Loucy (cell line): ENCODE data around the gene RFPL4A.
"Not testable (repeated sequence)": the region's sequence is repeated elsewhere in the genome, so short reads cannot be mapped to it uniquely, and the experiment has no call there.

Experiments used
- H2AFZ ChIP-seq: fragments of 200-600 bp; sonication (generic); 2 replicates; pipeline ENCODE4 v1.6.0; 2016; ENCODE audit warnings: antibody characterized with exemption, mild to moderate bottlenecking, low read length, moderate library complexity
- H3F3A ChIP-seq: fragments of 200-600 bp; 2 replicates; pipeline ENCODE4 v1.6.0; 2016; ENCODE audit warnings: antibody characterized with exemption, low read depth, mild to moderate bottlenecking
- H3K27me3 ChIP-seq: fragments of 200-600 bp; sonication (generic); 2 replicates; pipeline ENCODE4 v1.6.1; 2014; ENCODE audit warnings: low read length, mild to moderate bottlenecking; ENCODE audit not compliant: insufficient read depth, poor library complexity, severe bottlenecking
- H3K36me3 ChIP-seq: fragments of 200-600 bp; sonication (generic); 2 replicates; pipeline ENCODE4 v1.6.1; 2016; ENCODE audit warnings: low read length; ENCODE audit not compliant: insufficient read depth
- H3K4me1 ChIP-seq: fragments of 200-600 bp; sonication (generic); 2 replicates; pipeline ENCODE4 v1.5.1; 2014; ENCODE audit warnings: low read length, mild to moderate bottlenecking; ENCODE audit not compliant: insufficient read depth, poor library complexity, severe bottlenecking
- H3K4me2 ChIP-seq: fragments of 200-600 bp; sonication (generic); 2 replicates; pipeline ENCODE4 v1.6.0; 2014; ENCODE audit warnings: antibody characterized with exemption, low read length, low read depth, mild to moderate bottlenecking; ENCODE audit not compliant: poor library complexity, severe bottlenecking
- H3K4me3 ChIP-seq: fragments of 200-600 bp; sonication (generic); 2 replicates; pipeline ENCODE4 v1.5.1; 2014; ENCODE audit warnings: low read length, mild to moderate bottlenecking, mixed read lengths; ENCODE audit not compliant: poor library complexity, severe bottlenecking
- H3K79me2 ChIP-seq: fragments of 200-600 bp; sonication (generic); 2 replicates; pipeline ENCODE4 v1.6.1; 2014; ENCODE audit warnings: low read length; ENCODE audit not compliant: insufficient read depth
- H3K9ac ChIP-seq: fragments of 200-600 bp; sonication (generic); 2 replicates; pipeline ENCODE4 v1.6.0; 2014; ENCODE audit warnings: mild to moderate bottlenecking, low read depth, low read length, moderate library complexity; ENCODE audit not compliant: poor library complexity, severe bottlenecking
- H3K9me2 ChIP-seq: fragments of 200-600 bp; sonication (generic); replicated peaks from 2 replicates; pipeline ENCODE4 v1.6.1; 2016; ENCODE audit warnings: low read depth, low read length, mixed read lengths
- H3K9me3 ChIP-seq: fragments of 200-600 bp; sonication (generic); 2 replicates; pipeline ENCODE4 v1.6.1; 2014; ENCODE audit warnings: mild to moderate bottlenecking, antibody characterized with exemption, low read length, low read depth; ENCODE audit not compliant: insufficient read depth
- H4K20me1 ChIP-seq: fragments of 200-600 bp; sonication (generic); 2 replicates; pipeline ENCODE4 v1.6.0; 2014; ENCODE audit warnings: antibody characterized with exemption, low read length, mild to moderate bottlenecking; ENCODE audit not compliant: insufficient read depth, poor library complexity, severe bottlenecking
- EZH2phosphoT487 ChIP-seq: fragments of 200-600 bp; IDR thresholded peaks from 2 replicates; pipeline ENCODE4 v1.6.1; 2018; ENCODE audit warnings: antibody characterized with exemption, mild to moderate bottlenecking, moderate library complexity, borderline replicate concordance
- TF ChIP-seq, protein P1 (sequence below): fragments of 200-600 bp; sonication (generic); conservative IDR thresholded peaks from 2 replicates; pipeline ENCODE4 v1.5.1; 2014; ENCODE audit warnings: mild to moderate bottlenecking, antibody characterized with exemption, low read length

The RFPL4A gene

DNA sequence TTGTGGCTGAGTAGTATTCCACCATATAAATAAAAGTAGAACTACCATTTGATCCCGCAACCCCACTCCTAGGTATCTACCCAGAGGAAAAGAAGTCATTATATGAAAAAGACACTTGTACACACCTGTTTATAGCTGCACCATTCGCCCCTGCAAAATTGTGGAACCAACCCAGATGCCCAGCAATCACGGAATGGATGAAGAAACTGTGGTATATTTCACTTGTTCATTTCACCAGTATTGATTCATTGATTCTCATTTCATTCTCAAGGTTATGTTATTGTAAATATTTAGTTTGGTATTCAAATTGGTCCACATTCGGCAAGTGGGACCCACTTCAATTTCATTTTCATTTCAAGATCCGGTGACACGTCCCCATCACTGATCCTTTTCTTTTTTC, 8.2 kb upstream of the RFPL4A start:
- Histone ChIP-seq H3K4me2 (no peak overlapping the region), H3K4me1 (no peaks in the 10 kb centered on the region), H3K9me2 (no peaks in the 10 kb centered on the region), H2AFZ (no peak overlapping the region), H3K4me3 (no peak overlapping the region), H3K27me3 (no peaks in the 10 kb centered on the region), H3K9me3 (peaks cover 3% of the 10 kb centered on the region; the same call in 1 of the 2 replicates), H3F3A (no peaks in the 10 kb centered on the region), H4K20me1 (no peaks in the 10 kb centered on the region), H3K36me3 (no peaks in the 10 kb centered on the region), H3K79me2 (no peaks in the 10 kb centered on the region), H3K9ac (no peak overlapping the region)
- TF ChIP-seq, protein P1, sequence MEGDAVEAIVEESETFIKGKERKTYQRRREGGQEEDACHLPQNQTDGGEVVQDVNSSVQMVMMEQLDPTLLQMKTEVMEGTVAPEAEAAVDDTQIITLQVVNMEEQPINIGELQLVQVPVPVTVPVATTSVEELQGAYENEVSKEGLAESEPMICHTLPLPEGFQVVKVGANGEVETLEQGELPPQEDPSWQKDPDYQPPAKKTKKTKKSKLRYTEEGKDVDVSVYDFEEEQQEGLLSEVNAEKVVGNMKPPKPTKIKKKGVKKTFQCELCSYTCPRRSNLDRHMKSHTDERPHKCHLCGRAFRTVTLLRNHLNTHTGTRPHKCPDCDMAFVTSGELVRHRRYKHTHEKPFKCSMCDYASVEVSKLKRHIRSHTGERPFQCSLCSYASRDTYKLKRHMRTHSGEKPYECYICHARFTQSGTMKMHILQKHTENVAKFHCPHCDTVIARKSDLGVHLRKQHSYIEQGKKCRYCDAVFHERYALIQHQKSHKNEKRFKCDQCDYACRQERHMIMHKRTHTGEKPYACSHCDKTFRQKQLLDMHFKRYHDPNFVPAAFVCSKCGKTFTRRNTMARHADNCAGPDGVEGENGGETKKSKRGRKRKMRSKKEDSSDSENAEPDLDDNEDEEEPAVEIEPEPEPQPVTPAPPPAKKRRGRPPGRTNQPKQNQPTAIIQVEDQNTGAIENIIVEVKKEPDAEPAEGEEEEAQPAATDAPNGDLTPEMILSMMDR: no peak
- no peak for TF ChIP-seq EZH2phosphoT487

DNA sequence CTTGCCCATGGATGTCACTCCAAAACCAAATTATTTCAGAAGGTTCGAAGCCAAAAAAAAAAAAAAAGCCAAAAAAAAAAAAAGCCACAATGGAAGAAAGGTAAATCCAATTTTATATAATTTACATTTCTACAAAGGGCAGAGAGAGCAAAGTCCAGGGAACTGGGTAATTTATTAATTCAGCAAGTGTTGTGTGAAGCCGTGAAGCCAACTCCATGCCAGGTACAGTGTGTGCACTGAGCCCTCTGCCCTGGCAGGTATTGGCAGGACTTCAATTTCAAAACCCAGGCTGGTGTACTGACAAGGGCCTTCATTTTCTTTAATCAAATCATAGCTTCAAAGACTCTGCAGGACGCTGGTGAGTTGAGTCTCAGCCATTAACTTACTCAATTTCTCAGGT, 5.5 kb upstream of the RFPL4A start:
- H3K4me2 ChIP-seq: no peak overlapping the region
- TF ChIP-seq, protein P1: no peak
- TF ChIP-seq EZH2phosphoT487: no peak
- 0 out of 2 replicates have a peak, but pooled peaks cover 3% of the 10 kb centered on the region for H3K9me3 ChIP-seq
- no peaks in the 10 kb centered on the region for H3K4me1 ChIP-seq
- no peaks in the 10 kb centered on the region for H3K27me3 ChIP-seq
- H3F3A ChIP-seq: no peaks in the 10 kb centered on the region
- H3K9ac ChIP-seq: no peak overlapping the region
- H2AFZ ChIP-seq: no peak overlapping the region
- H3K36me3 ChIP-seq: no peaks in the 10 kb centered on the region
- H3K9me2 ChIP-seq: no peaks in the 10 kb centered on the region
- H4K20me1 ChIP-seq: no peaks in the 10 kb centered on the region
- H3K4me3 ChIP-seq: no peak overlapping the region
- no peaks in the 10 kb centered on the region for H3K79me2 ChIP-seq

DNA sequence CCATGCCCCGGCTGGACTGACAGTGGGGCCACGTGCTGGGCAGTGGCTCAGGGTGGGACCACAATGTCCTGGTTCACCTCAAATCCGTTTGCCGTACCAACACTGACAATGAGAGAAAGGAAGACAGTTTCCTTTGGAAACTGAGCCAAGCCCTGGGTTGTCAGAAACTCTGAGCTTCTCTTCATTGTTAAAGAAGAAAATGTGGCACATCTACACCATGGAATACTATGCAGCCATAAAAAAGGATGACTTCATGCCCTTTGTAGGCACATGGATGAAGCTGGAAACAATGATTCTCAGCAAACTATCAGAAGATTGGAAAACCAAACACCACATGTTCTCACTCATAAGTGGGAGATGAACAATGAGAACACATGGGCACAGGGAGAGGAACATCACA, 2.1 kb upstream of the RFPL4A start:
- H3K4me3 ChIP-seq, H3K9ac ChIP-seq, H3K4me2 ChIP-seq, H3K27me3 ChIP-seq, H2AFZ ChIP-seq, H3K79me2 ChIP-seq, H4K20me1 ChIP-seq, H3K36me3 ChIP-seq, H3F3A ChIP-seq, H3K4me1 ChIP-seq, H3K9me3 ChIP-seq, H3K9me2 ChIP-seq: not testable (repeated sequence)

DNA sequence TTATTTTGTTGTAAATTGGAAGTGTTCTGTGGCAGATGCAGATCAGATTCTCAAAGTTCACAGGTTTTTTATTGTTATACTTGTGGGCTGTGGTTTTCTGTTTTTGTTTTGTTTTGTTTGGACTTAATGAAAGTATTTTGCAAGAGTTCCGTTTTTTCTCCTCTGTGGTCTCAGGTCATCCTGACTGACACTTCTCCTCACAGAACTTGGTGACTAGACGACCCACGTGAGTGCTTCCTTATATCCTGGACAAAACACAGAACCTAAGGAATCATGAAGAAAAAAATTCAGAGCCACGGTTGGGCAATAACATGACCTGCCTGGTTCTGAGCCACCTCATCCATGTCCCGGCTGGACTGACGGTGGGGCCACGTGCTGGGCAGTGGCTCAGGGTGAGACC, 7.6 kb downstream of the RFPL4A start:
- H3K36me3 ChIP-seq: no peaks in the 10 kb centered on the region
- no peak overlapping the region for H3K4me2 ChIP-seq
- no peaks in the 10 kb centered on the region for H3K4me1 ChIP-seq
- H3K79me2 ChIP-seq: no peaks in the 10 kb centered on the region
- no peak overlapping the region for H2AFZ ChIP-seq
- TF ChIP-seq EZH2phosphoT487: no peak
- TF ChIP-seq, protein P1: no peak
- no peaks in the 10 kb centered on the region for H3F3A ChIP-seq
- no peaks in the 10 kb centered on the region for H3K27me3 ChIP-seq
- H3K4me3 ChIP-seq: no peak overlapping the region
- no peaks in the 10 kb centered on the region for H4K20me1 ChIP-seq
- H3K9me2 ChIP-seq: no peaks in the 10 kb centered on the region
- H3K9ac ChIP-seq: no peak overlapping the region
- H3K9me3 ChIP-seq: no peaks in the 10 kb centered on the region

DNA sequence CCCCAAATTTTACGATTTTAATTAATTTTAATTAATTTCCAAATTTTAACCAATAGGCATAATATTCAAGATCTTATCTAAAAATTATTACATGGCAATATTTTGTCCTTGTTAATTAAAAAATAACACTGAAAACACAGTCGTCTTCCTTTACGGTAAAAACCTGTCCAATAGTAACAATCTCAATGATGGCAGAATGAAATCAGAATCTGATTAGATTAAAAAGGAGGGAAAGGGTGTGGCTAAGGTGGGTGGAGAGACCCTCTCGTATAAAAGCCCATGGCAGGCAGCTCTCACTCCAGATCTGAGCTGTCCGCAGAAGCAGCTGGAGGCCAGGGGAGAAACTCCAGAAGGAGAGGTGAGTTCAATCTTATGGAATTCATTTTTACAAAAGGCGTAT, 9.9 kb downstream of the RFPL4A start, which contains the start of gene RFPL4AL1:
Gene RFPL4AL1, plus strand, starts transcription at position 301 of the 400 bp plus-strand sequence. CDS start 2,687 bp downstream, outside the sequence.
- not testable (repeated sequence) for H3K9ac ChIP-seq, H3K27me3 ChIP-seq, H3K9me3 ChIP-seq, H4K20me1 ChIP-seq, H3K4me3 ChIP-seq, H3K4me2 ChIP-seq, H3K36me3 ChIP-seq, H3K9me2 ChIP-seq, H3F3A ChIP-seq, H2AFZ ChIP-seq, H3K4me1 ChIP-seq, H3K79me2 ChIP-seq
